Testis (tissue), 2 donors: ENCODE measurements around the gene INSM1.

Experiments
- CTCF ChIP-seq, 3 experiments: fragments of 450-650 bp in 2 of 3; fragments of 200-600 bp in 1 of 3; sonication (generic) in 1 of 3; IDR thresholded peaks; one replicate each; pipeline ENCODE4 v1.5.1; 2016 to 2019; ENCODE audit warnings: antibody characterized with exemption in 3 of 3, mild to moderate bottlenecking in 2 of 3, moderate library complexity in 1 of 3
- POLR2A ChIP-seq: fragments of 450-650 bp; IDR thresholded peaks from one replicate; pipeline ENCODE4 v1.6.1; 2017; ENCODE audit warnings: antibody characterized with exemption, mild to moderate bottlenecking, moderate library complexity

- TF ChIP-seq CTCF (IDR thresholded peaks at IDR 0.05), result no peak
- TF ChIP-seq POLR2A, result no peak
Measured at GRCh38 chr20:20365480-20366161, 2.3 kb upstream of the INSM1 start.
